Measurements from ENCODE around the gene ZC3H6. TPM values are rescaled to one million over a fixed set of nuclear protein-coding genes. Genes with fewer than 3 reads are reported as not detected.

Gene ZC3H6
- total and polyA plus RNA-seq, 2 of the 13 experiments (the other 11 are each of a cell fraction or from before 2014, with no cell fraction given), result 0.71 to 0.93 TPM

- 100% methylated on average over 1 of the region's 1 CpG for WGBS (ENCODE audit: low lambda C conversion rate)
- no peaks in the 10 kb centered on the region for H3K27me3 ChIP-seq (ENCODE audit: control insufficient read depth in 1 of 2, insufficient read depth in 2 of 2, low read length in 2 of 2)
- no peak overlapping the region for H3K4me3 ChIP-seq (replicated peaks in 1 of 3; ENCODE audit: insufficient read depth in 1 of 3, low read depth in 2 of 3, low read length in 3 of 3)
- POLR2A ChIA-PET, result no interaction called here
- ATAC-seq, result no peak
- H3K9ac ChIP-seq (ENCODE audit: insufficient read depth, low read depth, low read length), result no peak overlapping the region
- intact Hi-C loops (cut with micrococcal nuclease; ENCODE audit: unreplicated experiment), result no loop called here
- no TSS peak for BruUV-seq (replicated peaks)
- no peak overlapping the region for H2AFZ ChIP-seq (ENCODE audit: low read length)
- no peak for DNase-seq (ENCODE audit: low spot score)
- H4K20me1 ChIP-seq (ENCODE audit: insufficient read depth, low read length), result no peaks in the 10 kb centered on the region
- H3K4me2 ChIP-seq (ENCODE audit: low read depth, low read length), result no peak overlapping the region
- no peak for FAIRE-seq
- no peak overlapping the region for H3K27ac ChIP-seq (ENCODE audit: extremely low read length, insufficient read depth, low read length)
- H3K9me3 ChIP-seq (ENCODE audit: low read length), result no peaks in the 10 kb centered on the region
- in situ Hi-C loops (cut with HindIII; ENCODE audit: extremely low pct_ligation_motif_present, low pct_unique_long_range_greater_than_20kb), result no loop called here
- TF ChIP-seq FOXO1 (CRISPR knock-in tag; IDR thresholded peaks at IDR 0.05), result no peak
- no peak for TF ChIP-seq ZNF18 (CRISPR knock-in tag; IDR thresholded peaks at IDR 0.05; ENCODE audit: insufficient replicate concordance)
- no peak for TF ChIP-seq ZFY (CRISPR knock-in tag; IDR thresholded peaks at IDR 0.05)
- TF ChIP-seq, protein P1, sequence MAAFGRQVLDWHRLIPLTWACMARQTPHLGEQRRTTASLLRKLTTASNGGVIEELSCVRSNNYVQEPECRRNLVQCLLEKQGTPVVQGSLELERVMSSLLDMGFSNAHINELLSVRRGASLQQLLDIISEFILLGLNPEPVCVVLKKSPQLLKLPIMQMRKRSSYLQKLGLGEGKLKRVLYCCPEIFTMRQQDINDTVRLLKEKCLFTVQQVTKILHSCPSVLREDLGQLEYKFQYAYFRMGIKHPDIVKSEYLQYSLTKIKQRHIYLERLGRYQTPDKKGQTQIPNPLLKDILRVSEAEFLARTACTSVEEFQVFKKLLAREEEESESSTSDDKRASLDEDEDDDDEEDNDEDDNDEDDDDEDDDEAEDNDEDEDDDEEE (CRISPR knock-in tag; IDR thresholded peaks at IDR 0.05), result no peak
- H3K4me1 ChIP-seq (ENCODE audit: insufficient read depth, low read length), result no peaks in the 10 kb centered on the region; the same call in 1 of the 2 replicates
- H3K36me3 ChIP-seq (replicated peaks in 1 of 2; ENCODE audit: control insufficient read depth in 1 of 2, insufficient read depth in 2 of 2, low read length in 2 of 2), result no peaks in the 10 kb centered on the region; a peak in 1 of 5 replicates
- no peaks in the 10 kb centered on the region for H3K79me2 ChIP-seq (ENCODE audit: insufficient read depth, low read length)
- CTCF ChIA-PET (ENCODE audit: low intra/inter-chr PET ratio, low total read pairs), result no interaction called here
Measured at GRCh38 chr2:112335600-112335999, 60.2 kb downstream of the ZC3H6 start.

- ChIA-PET CTCF (ENCODE audit: low intra/inter-chr PET ratio, low total read pairs) (no interaction called here), POLR2A (no interaction called here)
- Histone ChIP-seq H3K79me2 (ENCODE audit: insufficient read depth, low read length) (no peaks in the 10 kb centered on the region), H3K4me2 (ENCODE audit: low read depth, low read length) (no peak overlapping the region), H3K36me3 (replicated peaks in 1 of 2; ENCODE audit: control insufficient read depth in 1 of 2, insufficient read depth in 2 of 2, low read length in 2 of 2) (no peaks in the 10 kb centered on the region; a peak in 1 of 5 replicates), H4K20me1 (ENCODE audit: insufficient read depth, low read length) (no peaks in the 10 kb centered on the region), H3K4me1 (ENCODE audit: insufficient read depth, low read length) (peaks cover 12% of the 10 kb centered on the region), H2AFZ (ENCODE audit: low read length) (no peak overlapping the region), H3K9me3 (ENCODE audit: low read length) (no peaks in the 10 kb centered on the region), H3K27me3 (ENCODE audit: control insufficient read depth in 1 of 2, insufficient read depth in 2 of 2, low read length in 2 of 2) (no peaks in the 10 kb centered on the region), H3K27ac (ENCODE audit: extremely low read length, insufficient read depth, low read length) (no peak overlapping the region), H3K4me3 (replicated peaks in 1 of 3; ENCODE audit: insufficient read depth in 1 of 3, low read depth in 2 of 3, low read length in 3 of 3) (no peak overlapping the region), H3K9ac (ENCODE audit: insufficient read depth, low read depth, low read length) (no peak overlapping the region)
- no peak for ATAC-seq
- intact Hi-C loops (cut with micrococcal nuclease; ENCODE audit: unreplicated experiment) (no loop called here), in situ Hi-C loops (cut with HindIII; ENCODE audit: extremely low pct_ligation_motif_present, low pct_unique_long_range_greater_than_20kb) (no loop called here)
- FAIRE-seq, result no peak
- BruUV-seq (replicated peaks), result no TSS peak
- 42% methylated on average over 2 of the region's 2 CpGs for WGBS (ENCODE audit: low lambda C conversion rate)
- no peak for DNase-seq (ENCODE audit: low spot score)
- no peak for TF ChIP-seq DPF2 (CRISPR knock-in tag; IDR thresholded peaks at IDR 0.05; ENCODE audit: borderline replicate concordance, low read depth)
- no peak for TF ChIP-seq NR2F6 (IDR thresholded peaks at IDR 0.05)
- no peak for TF ChIP-seq NR2F6 (CRISPR knock-in tag; IDR thresholded peaks at IDR 0.05)
- no peak for TF ChIP-seq SAFB2 (CRISPR knock-in tag; IDR thresholded peaks at IDR 0.05; ENCODE audit: borderline replicate concordance, low read depth)
- no peak for TF ChIP-seq TGIF2 (CRISPR knock-in tag; IDR thresholded peaks at IDR 0.05)
- no peak for TF ChIP-seq ZNF772 (CRISPR knock-in tag; IDR thresholded peaks at IDR 0.05)
- TF ChIP-seq ZNF598 (CRISPR knock-in tag; IDR thresholded peaks at IDR 0.05; ENCODE audit: borderline replicate concordance), result no peak
- TF ChIP-seq MED1 (CRISPR knock-in tag; IDR thresholded peaks at IDR 0.05), result no peak
- TF ChIP-seq ZC3H13 (CRISPR knock-in tag; IDR thresholded peaks at IDR 0.05), result no peak
- no peak for TF ChIP-seq ZNF326 (CRISPR knock-in tag; IDR thresholded peaks at IDR 0.05; ENCODE audit: borderline replicate concordance)
- TF ChIP-seq SRSF1 (optimal IDR thresholded peaks at IDR 0.05; ENCODE audit: low read depth, low read length), result no peak
- TF ChIP-seq ZSCAN22 (CRISPR knock-in tag; IDR thresholded peaks at IDR 0.05), result no peak
Measured at GRCh38 chr2:112339986-112340385, 64.6 kb downstream of the ZC3H6 start.
